Suprapubic skin (tissue), 4 donors: ENCODE data around the gene MAST2.

Experiments used
- CTCF ChIP-seq, 2 donors: fragments of 200-600 bp in 1 of 2; fragments of 450-650 bp in 1 of 2; sonication (generic) in 1 of 2; IDR thresholded peaks; one replicate each; pipeline ENCODE4 v1.5.1; 2016 to 2019; ENCODE audit warnings: antibody characterized with exemption in 2 of 2, mild to moderate bottlenecking in 1 of 2, moderate library complexity in 1 of 2
- EP300 ChIP-seq: sonication (generic); formaldehyde crosslinking; IDR thresholded peaks from one replicate; pipeline ENCODE4 v1.6.1; 2017; ENCODE audit warnings: antibody characterized with exemption
- POLR2A ChIP-seq, 2 donors: fragments of 450-650 bp; IDR thresholded peaks; one replicate each; pipeline ENCODE4 v1.6.1; 2017; ENCODE audit warnings: antibody characterized with exemption in 2 of 2, mild to moderate bottlenecking in 2 of 2, moderate library complexity in 2 of 2
- POLR2AphosphoS5 ChIP-seq, 3 donors: sonication (generic); formaldehyde crosslinking; IDR thresholded peaks; one replicate each; pipeline ENCODE4 v1.6.1; 2017; ENCODE audit warnings: antibody characterized with exemption in 3 of 3

- TF ChIP-seq CTCF (IDR thresholded peaks at IDR 0.05) (no peak), POLR2AphosphoS5 (IDR thresholded peaks at IDR 0.05) (no peak), EP300 (no peak), POLR2A (IDR thresholded peaks at IDR 0.05) (no peak)
Measured at GRCh38 chr1:45846931-45847330, 43.5 kb downstream of the MAST2 start.
